A673 (cell line): Measurements from ENCODE around the gene SGMS1. TPM values are rescaled to one million over a fixed set of nuclear protein-coding genes. Genes with fewer than 3 reads are reported as not detected.

Experiments
- BruUV-seq: library from RNA; stranded (reverse); fragments of 400-500 nt; replicated peaks from 2 replicates; lab custom pipeline; 2021; lab: Mats Ljungman, UMichigan
- CTCF ChIA-PET: fragments of 300-600 bp; sonication (Branson Sonifier 250); formaldehyde crosslinking; loops from one replicate; lab custom pipeline; 2022; ENCODE audit warnings: antibody characterized with exemption; lab: Charles Lee
- POLR2A ChIA-PET: fragments of 300-600 bp; sonication (Branson Sonifier 250); formaldehyde crosslinking; loops from one replicate; lab custom pipeline; 2022; ENCODE audit warnings: antibody characterized with exemption; ENCODE audit not compliant: low non-redundant PET; lab: Charles Lee
- DNase-seq: peaks from one replicate; pipeline ENCODE4 v3.0.0-alpha.2; 2015; ENCODE audit warnings: low spot score
- H3K27ac ChIP-seq: fragments of 200-600 bp; sonication (generic); 2 replicates; pipeline ENCODE4 v1.5.1; 2016; ENCODE audit warnings: mixed run types, low read depth, mild to moderate bottlenecking, mixed read lengths, antibody characterized with exemption, low read length; ENCODE audit not compliant: poor library complexity, severe bottlenecking
- H3K27me3 ChIP-seq: fragments of 200-600 bp; sonication (generic); replicated peaks from 2 replicates; pipeline ENCODE4 v1.6.1; 2017; ENCODE audit warnings: mixed run types, low read depth, mild to moderate bottlenecking, mixed read lengths, antibody characterized with exemption, low read length; ENCODE audit not compliant: insufficient read depth, poor library complexity
- H3K36me3 ChIP-seq: fragments of 200-600 bp; sonication (generic); 2 replicates; pipeline ENCODE4 v1.6.1; 2016; ENCODE audit warnings: mixed run types, mild to moderate bottlenecking, mixed read lengths, antibody characterized with exemption, low read length; ENCODE audit not compliant: insufficient read depth, poor library complexity, severe bottlenecking
- H3K4me1 ChIP-seq: fragments of 200-600 bp; sonication (generic); 2 replicates; pipeline ENCODE4 v1.6.1; 2017; ENCODE audit warnings: mixed run types, mild to moderate bottlenecking, mixed read lengths, antibody characterized with exemption, low read length; ENCODE audit not compliant: insufficient read depth, poor library complexity, severe bottlenecking
- H3K4me3 ChIP-seq: fragments of 200-600 bp; sonication (generic); 2 replicates; pipeline ENCODE4 v1.5.1; 2016; ENCODE audit warnings: low read depth, mixed run types, mild to moderate bottlenecking, mixed read lengths, low read length; ENCODE audit not compliant: poor library complexity, severe bottlenecking
- H3K9me3 ChIP-seq: fragments of 200-600 bp; sonication (generic); 2 replicates; pipeline ENCODE4 v1.6.1; 2016; ENCODE audit warnings: mixed run types, low read depth, mild to moderate bottlenecking, mixed read lengths, antibody characterized with exemption, low read length; ENCODE audit not compliant: poor library complexity, severe bottlenecking
- EZH2 ChIP-seq: fragments of 200-600 bp; sonication (generic); IDR thresholded peaks from 2 replicates; pipeline ENCODE4 v1.6.1; 2017; ENCODE audit warnings: borderline replicate concordance, low read depth, mild to moderate bottlenecking, mixed read lengths, antibody characterized with exemption, low read length; ENCODE audit not compliant: poor library complexity, severe bottlenecking
- intact Hi-C: fragments of 100-400 bp; cut with micrococcal nuclease; formaldehyde crosslinking; loops from one replicate; pipeline ENCODE4 v1.10.0; 2022; ENCODE audit not compliant: unreplicated experiment
- total RNA-seq: library from RNA; stranded (reverse); gene quantifications from 2 replicates; pipeline ENCODE4 v1.2.3, GENCODE V29; 2021
- TF ChIP-seq, protein P1 (sequence below): fragments of 300-800, 200-600 bp; sonication (generic); conservative IDR thresholded peaks from 2 replicates; pipeline ENCODE4 v1.5.1; 2017; ENCODE audit warnings: low read depth, mild to moderate bottlenecking, antibody characterized with exemption, low read length, moderate library complexity, mixed read lengths

SGMS1 gene
- total RNA-seq, 1 experiment from 2014 or later, result 13.0 TPM

DNA sequence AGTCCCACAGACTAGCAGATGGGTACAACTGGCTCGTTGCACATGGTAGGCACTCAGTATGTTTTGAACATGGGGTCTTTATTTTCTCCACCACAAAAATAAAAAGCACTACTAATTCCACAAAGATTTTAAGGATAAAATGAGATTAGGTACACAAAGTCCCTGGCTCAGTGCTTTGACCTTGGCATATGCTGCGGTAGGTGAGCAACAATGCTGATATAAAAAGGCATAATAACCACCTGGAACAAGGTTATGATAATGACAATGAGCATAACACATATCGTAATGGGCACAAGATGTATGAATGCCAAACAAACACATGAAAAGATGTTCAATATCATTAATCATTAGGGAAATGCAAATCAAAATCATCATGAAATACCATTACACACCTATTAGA, 26.9 kb downstream of the SGMS1 start:
- ChIA-PET POLR2A (no interaction called here), CTCF (no interaction called here)
- peaks cover 10% of the 10 kb centered on the region for H3K4me1 ChIP-seq
- no peak overlapping the region for H3K4me3 ChIP-seq
- no peaks in the 10 kb centered on the region for H3K27me3 ChIP-seq
- no peaks in the 10 kb centered on the region for H3K9me3 ChIP-seq
- no TSS peak for BruUV-seq
- intact Hi-C loops, result no loop called here
- no peak for DNase-seq
- no peaks in the 10 kb centered on the region for H3K36me3 ChIP-seq
- no peak overlapping the region for H3K27ac ChIP-seq
- TF ChIP-seq EZH2, result no peak
- TF ChIP-seq, protein P1, sequence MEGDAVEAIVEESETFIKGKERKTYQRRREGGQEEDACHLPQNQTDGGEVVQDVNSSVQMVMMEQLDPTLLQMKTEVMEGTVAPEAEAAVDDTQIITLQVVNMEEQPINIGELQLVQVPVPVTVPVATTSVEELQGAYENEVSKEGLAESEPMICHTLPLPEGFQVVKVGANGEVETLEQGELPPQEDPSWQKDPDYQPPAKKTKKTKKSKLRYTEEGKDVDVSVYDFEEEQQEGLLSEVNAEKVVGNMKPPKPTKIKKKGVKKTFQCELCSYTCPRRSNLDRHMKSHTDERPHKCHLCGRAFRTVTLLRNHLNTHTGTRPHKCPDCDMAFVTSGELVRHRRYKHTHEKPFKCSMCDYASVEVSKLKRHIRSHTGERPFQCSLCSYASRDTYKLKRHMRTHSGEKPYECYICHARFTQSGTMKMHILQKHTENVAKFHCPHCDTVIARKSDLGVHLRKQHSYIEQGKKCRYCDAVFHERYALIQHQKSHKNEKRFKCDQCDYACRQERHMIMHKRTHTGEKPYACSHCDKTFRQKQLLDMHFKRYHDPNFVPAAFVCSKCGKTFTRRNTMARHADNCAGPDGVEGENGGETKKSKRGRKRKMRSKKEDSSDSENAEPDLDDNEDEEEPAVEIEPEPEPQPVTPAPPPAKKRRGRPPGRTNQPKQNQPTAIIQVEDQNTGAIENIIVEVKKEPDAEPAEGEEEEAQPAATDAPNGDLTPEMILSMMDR, result no peak

DNA sequence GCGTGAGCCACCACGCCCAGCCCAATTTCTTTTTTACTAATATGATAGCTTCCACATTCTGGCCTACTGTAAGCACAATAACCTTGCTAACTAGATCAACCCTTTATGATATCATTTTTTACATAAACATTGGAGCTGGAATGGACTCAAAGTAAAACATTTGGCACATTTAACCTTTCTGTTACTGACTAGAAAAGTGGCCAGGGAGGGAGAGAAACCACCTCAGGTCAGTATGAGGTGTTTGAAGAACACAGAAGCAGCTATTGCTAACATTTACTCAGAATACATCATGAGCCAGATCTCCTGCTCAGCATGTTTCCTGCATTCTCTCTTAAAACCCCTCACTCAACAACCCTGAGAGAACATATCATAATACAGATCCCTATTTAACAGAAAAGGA, 27.3 kb downstream of the SGMS1 start:
- TF ChIP-seq, protein P1, result no peak
- no peak for TF ChIP-seq EZH2
- intact Hi-C loops, result no loop called here

DNA sequence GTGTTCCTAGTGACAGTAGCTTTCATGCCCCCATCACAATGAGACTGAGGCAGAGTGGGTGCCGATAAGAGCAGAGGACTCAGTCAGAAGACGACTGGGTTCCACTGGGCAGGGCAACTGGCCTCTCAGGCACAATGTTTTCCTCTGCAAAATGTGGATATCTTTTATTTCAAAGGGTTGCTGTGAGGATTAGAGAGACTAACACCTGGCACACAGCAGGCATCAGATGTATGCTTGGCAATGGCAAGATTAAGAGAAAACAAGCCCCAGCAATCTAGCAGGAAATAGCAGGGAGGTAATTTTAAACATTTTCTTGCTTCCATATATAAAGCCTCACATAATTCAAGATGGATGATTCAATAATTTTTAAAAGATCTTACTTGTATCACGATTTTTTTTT, 28.0 kb downstream of the SGMS1 start:
- Histone ChIP-seq H3K4me1 (peaks cover 10% of the 10 kb centered on the region), H3K36me3 (no peaks in the 10 kb centered on the region), H3K27me3 (no peaks in the 10 kb centered on the region), H3K4me3 (no peak overlapping the region), H3K27ac (no peak overlapping the region), H3K9me3 (no peaks in the 10 kb centered on the region)
- ChIA-PET POLR2A (no interaction called here), CTCF (no interaction called here)
- no TSS peak for BruUV-seq
- TF ChIP-seq, protein P1, result no peak
- no peak for TF ChIP-seq EZH2
- no peak for DNase-seq
- intact Hi-C loops, result no loop called here

More for the DNA sequence above, 27.3 kb downstream of the SGMS1 start:
- ChIA-PET POLR2A (no interaction called here), CTCF (no interaction called here)
- H3K36me3 ChIP-seq, result no peaks in the 10 kb centered on the region
- H3K9me3 ChIP-seq, result no peaks in the 10 kb centered on the region
- BruUV-seq, result no TSS peak
- no peak overlapping the region for H3K4me3 ChIP-seq
- DNase-seq, result no peak
- H3K27ac ChIP-seq, result no peak overlapping the region
- H3K27me3 ChIP-seq, result no peaks in the 10 kb centered on the region
- peaks cover 10% of the 10 kb centered on the region for H3K4me1 ChIP-seq
